Neural cell (in vitro differentiated cells): ENCODE results near the gene TLCD5. TPM values are rescaled to one million over a fixed set of nuclear protein-coding genes. Genes with fewer than 3 reads are reported as not detected.

Source experiments
- H2AFZ ChIP-seq: fragments of 200-600, 300-800 bp; sonication (generic), shearing (Covaris generic); 2 replicates; pipeline ENCODE4 v1.6.0; 2014; ENCODE audit warnings: low read depth, mild to moderate bottlenecking, antibody characterized with exemption, low read length, moderate library complexity
- H3F3A ChIP-seq: fragments of 200-600 bp; shearing (Covaris generic); 2 replicates; pipeline ENCODE4 v1.6.1; 2016; ENCODE audit warnings: mild to moderate bottlenecking, moderate library complexity, mixed read lengths, antibody characterized with exemption, low read length; ENCODE audit not compliant: insufficient read depth, poor library complexity, severe bottlenecking
- H3K27ac ChIP-seq: fragments of 200-600, 300-800 bp; sonication (generic), shearing (Covaris generic); 2 replicates; pipeline ENCODE4 v1.5.1; 2014; ENCODE audit warnings: mild to moderate bottlenecking, low read length, moderate library complexity
- H3K27me3 ChIP-seq: fragments of 300-800, 200-600 bp; sonication (generic), shearing (Covaris generic); 2 replicates; pipeline ENCODE4 v1.6.0; 2014; ENCODE audit warnings: mild to moderate bottlenecking, low read depth, low read length, moderate library complexity; ENCODE audit not compliant: insufficient read depth
- H3K36me3 ChIP-seq: fragments of 300-800, 200-600 bp; sonication (generic), shearing (Covaris generic); 2 replicates; pipeline ENCODE4 v1.5.1; 2014; ENCODE audit warnings: mild to moderate bottlenecking, antibody characterized with exemption, low read length, moderate library complexity; ENCODE audit not compliant: insufficient read depth
- H3K4me2 ChIP-seq: fragments of 300-800, 200-600 bp; sonication (generic), shearing (Covaris generic); 2 replicates; pipeline ENCODE4 v1.6.0; 2014; ENCODE audit warnings: mild to moderate bottlenecking, low read length
- H3K4me3 ChIP-seq: fragments of 300-800, 200-600 bp; sonication (generic), shearing (Covaris generic); 2 replicates; pipeline ENCODE4 v1.5.1; 2014; ENCODE audit warnings: mild to moderate bottlenecking, low read length, moderate library complexity
- H3K79me2 ChIP-seq: fragments of 200-600 bp; shearing (Covaris generic); replicated peaks from 2 replicates; pipeline ENCODE4 v1.6.0; 2014; ENCODE audit warnings: mild to moderate bottlenecking, low read length, moderate library complexity; ENCODE audit not compliant: insufficient read depth
- H3K9ac ChIP-seq: fragments of 300-800, 200-600 bp; sonication (generic), shearing (Covaris generic); 2 replicates; pipeline ENCODE4 v1.6.1; 2016; ENCODE audit warnings: mild to moderate bottlenecking, low read length, mixed read lengths
- H3K9me2 ChIP-seq: fragments of 200-600 bp; shearing (Covaris generic); 2 replicates; pipeline ENCODE4 v1.6.1; 2016; ENCODE audit warnings: mild to moderate bottlenecking, low read length, mixed read lengths; ENCODE audit not compliant: insufficient read depth
- H3K9me3 ChIP-seq: fragments of 200-600, 300-800 bp; sonication (generic), shearing (Covaris generic); 2 replicates; pipeline ENCODE4 v1.6.1; 2016; ENCODE audit warnings: mild to moderate bottlenecking, mixed run types, low read length, moderate library complexity, mixed read lengths
- H4K20me1 ChIP-seq: fragments of 200-600 bp; shearing (Covaris generic); 2 replicates; pipeline ENCODE4 v1.6.1; 2016; ENCODE audit warnings: mild to moderate bottlenecking, mixed run types; ENCODE audit not compliant: insufficient read depth
- CTCF ChIP-seq: fragments of 450-650 bp; IDR thresholded peaks from 2 replicates; pipeline ENCODE4 v1.5.1; 2014; ENCODE audit warnings: antibody characterized with exemption, mild to moderate bottlenecking, moderate library complexity; ENCODE audit not compliant: poor library complexity, severe bottlenecking
- EP300 ChIP-seq: fragments of 450-650 bp; conservative IDR thresholded peaks from 2 replicates; pipeline ENCODE4 v1.6.1; 2014; ENCODE audit warnings: antibody characterized with exemption, mild to moderate bottlenecking, moderate library complexity; ENCODE audit not compliant: poor library complexity, severe bottlenecking
- EZH2 ChIP-seq: fragments of 200-600, 300-800 bp; shearing (Covaris generic), sonication (generic); IDR thresholded peaks from 2 replicates; pipeline ENCODE4 v1.6.1; 2014; ENCODE audit warnings: antibody characterized with exemption, low read length, borderline replicate concordance, mild to moderate bottlenecking; ENCODE audit not compliant: insufficient read depth, poor library complexity, severe bottlenecking
- MXI1 ChIP-seq: fragments of 450-650 bp; conservative IDR thresholded peaks from 2 replicates; pipeline ENCODE4 v1.6.1; 2014; ENCODE audit warnings: antibody characterized with exemption, mild to moderate bottlenecking; ENCODE audit not compliant: poor library complexity, severe bottlenecking
- POLR2AphosphoS5 ChIP-seq: IDR thresholded peaks from 2 replicates; pipeline ENCODE4 v1.6.1; 2012
- RAD21 ChIP-seq: fragments of 450-650 bp; conservative IDR thresholded peaks from 2 replicates; pipeline ENCODE4 v1.6.1; 2014; ENCODE audit warnings: antibody characterized with exemption, mild to moderate bottlenecking, moderate library complexity
- SMC3 ChIP-seq: fragments of 450-650 bp; conservative IDR thresholded peaks from 2 replicates; pipeline ENCODE4 v1.6.1; 2014; ENCODE audit warnings: antibody characterized with exemption, mild to moderate bottlenecking, moderate library complexity; ENCODE audit not compliant: poor library complexity
- TAF1 ChIP-seq: IDR thresholded peaks from 2 replicates; pipeline ENCODE4 v1.6.1; 2012; ENCODE audit warnings: low read depth
- polyA plus RNA-seq: library from polyadenylated mRNA; depleted of rRNA; stranded (reverse); fragments of >200 nt; gene quantifications from 2 replicates; pipeline ENCODE4 v1.2.3, GENCODE V29; 2014
- TF ChIP-seq, protein P1 (sequence below): IDR thresholded peaks from 2 replicates; pipeline ENCODE4 v1.6.1; 2012; ENCODE audit warnings: borderline replicate concordance

The TLCD5 gene
- polyA plus RNA-seq, 1 donor from 2014 or later = 31.1 TPM

DNA sequence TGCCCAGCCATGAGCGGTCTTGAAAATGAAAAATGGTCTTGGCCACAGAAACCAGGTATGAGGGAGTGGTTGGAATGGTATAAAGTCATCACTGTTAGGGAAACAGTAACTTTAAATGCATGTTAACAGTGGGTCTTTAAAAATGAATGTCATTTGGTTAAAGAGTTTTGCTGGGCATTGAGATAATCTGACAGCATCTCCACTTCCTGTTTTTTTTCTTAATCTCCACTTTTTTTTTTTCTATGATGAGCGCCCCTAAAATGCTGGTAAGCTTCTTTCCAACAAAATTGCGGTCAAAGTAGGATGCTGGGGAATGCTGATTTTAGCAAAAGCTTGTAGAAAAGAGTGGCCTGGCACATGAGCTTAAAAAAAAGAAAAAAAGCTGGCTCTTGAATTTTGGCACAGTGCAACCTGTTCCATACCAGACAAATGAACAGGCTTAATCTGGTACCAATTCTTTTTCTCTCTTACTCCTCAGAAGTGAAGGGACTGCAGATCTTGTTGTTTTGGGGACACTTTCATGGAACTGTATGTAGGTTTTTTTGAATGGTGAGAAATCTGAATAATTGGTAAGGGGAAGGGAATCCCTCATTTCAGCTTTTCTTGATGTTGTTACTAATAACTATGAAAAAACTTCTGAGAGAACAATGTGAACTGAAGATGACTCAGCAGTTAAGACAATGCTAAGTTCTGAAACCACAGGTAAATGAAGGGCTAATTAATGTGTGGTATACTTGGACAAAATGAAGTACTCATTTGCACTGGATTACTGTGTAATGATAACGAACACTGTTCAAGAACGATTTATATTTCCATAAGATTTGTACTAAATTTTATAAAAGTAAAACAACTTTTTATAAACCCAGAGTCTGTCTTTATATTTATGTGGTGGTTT is 8.0 kb downstream of the TLCD5 start:
- Histone ChIP-seq H3K9me2 (no peaks in the 10 kb centered on the region), H3F3A (no peaks in the 10 kb centered on the region), H3K4me2 (no peak overlapping the region), H3K79me2 (peaks cover 8% of the 10 kb centered on the region), H3K27me3 (no peaks in the 10 kb centered on the region), H3K4me3 (no peak overlapping the region), H4K20me1 (no peaks in the 10 kb centered on the region), H3K9me3 (no peaks in the 10 kb centered on the region), H2AFZ (no peak overlapping the region), H3K9ac (no peak overlapping the region), H3K27ac (no peak overlapping the region), H3K36me3 (no peaks in the 10 kb centered on the region)
- TF ChIP-seq EZH2 = no peak
- TF ChIP-seq CTCF = no peak
- no peak for TF ChIP-seq TAF1
- TF ChIP-seq MXI1 = no peak
- TF ChIP-seq, protein P1, sequence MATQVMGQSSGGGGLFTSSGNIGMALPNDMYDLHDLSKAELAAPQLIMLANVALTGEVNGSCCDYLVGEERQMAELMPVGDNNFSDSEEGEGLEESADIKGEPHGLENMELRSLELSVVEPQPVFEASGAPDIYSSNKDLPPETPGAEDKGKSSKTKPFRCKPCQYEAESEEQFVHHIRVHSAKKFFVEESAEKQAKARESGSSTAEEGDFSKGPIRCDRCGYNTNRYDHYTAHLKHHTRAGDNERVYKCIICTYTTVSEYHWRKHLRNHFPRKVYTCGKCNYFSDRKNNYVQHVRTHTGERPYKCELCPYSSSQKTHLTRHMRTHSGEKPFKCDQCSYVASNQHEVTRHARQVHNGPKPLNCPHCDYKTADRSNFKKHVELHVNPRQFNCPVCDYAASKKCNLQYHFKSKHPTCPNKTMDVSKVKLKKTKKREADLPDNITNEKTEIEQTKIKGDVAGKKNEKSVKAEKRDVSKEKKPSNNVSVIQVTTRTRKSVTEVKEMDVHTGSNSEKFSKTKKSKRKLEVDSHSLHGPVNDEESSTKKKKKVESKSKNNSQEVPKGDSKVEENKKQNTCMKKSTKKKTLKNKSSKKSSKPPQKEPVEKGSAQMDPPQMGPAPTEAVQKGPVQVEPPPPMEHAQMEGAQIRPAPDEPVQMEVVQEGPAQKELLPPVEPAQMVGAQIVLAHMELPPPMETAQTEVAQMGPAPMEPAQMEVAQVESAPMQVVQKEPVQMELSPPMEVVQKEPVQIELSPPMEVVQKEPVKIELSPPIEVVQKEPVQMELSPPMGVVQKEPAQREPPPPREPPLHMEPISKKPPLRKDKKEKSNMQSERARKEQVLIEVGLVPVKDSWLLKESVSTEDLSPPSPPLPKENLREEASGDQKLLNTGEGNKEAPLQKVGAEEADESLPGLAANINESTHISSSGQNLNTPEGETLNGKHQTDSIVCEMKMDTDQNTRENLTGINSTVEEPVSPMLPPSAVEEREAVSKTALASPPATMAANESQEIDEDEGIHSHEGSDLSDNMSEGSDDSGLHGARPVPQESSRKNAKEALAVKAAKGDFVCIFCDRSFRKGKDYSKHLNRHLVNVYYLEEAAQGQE = no peak
- no peak for TF ChIP-seq POLR2AphosphoS5
- TF ChIP-seq SMC3 = no peak
- no peak for TF ChIP-seq RAD21
- no peak for TF ChIP-seq EP300

DNA sequence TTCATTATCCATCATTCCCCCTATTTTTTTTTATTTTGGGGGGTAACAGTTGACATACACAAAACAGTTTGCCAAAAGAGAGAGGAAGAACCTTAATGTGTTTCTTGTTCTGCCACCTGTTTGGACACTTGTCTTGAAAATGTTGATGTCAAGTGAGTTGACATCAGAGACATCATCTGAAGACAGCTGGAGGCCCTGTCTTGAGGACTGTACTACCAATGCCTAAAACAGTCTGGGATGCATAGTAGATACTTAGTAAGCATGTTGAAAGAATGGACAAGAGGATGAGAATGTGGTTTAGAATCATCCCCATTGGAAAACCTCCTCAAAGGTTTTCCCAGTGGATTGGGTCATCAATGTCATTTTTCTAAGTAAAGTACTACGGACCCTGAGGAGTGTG is 8.7 kb downstream of the TLCD5 start:
- Histone ChIP-seq H2AFZ (no peak overlapping the region), H3K4me2 (no peak overlapping the region), H3K79me2 (peaks cover 15% of the 10 kb centered on the region), H3K9me3 (no peaks in the 10 kb centered on the region), H3K27me3 (no peaks in the 10 kb centered on the region), H3K4me3 (no peak overlapping the region), H3F3A (no peaks in the 10 kb centered on the region), H4K20me1 (no peaks in the 10 kb centered on the region), H3K9me2 (no peaks in the 10 kb centered on the region), H3K36me3 (no peaks in the 10 kb centered on the region), H3K9ac (no peak overlapping the region), H3K27ac (no peak overlapping the region)
- TF ChIP-seq MXI1 (no peak), EZH2 (no peak), EP300 (no peak), CTCF (no peak), SMC3 (no peak), TAF1 (no peak), POLR2AphosphoS5 (no peak), RAD21 (no peak)
- TF ChIP-seq, protein P1 = no peak
